Measurements from ENCODE around the gene PHF14.

Gene PHF14

GRCh38 chr7:11175887-11176286, 202.2 kb downstream of the PHF14 start:
- Histone ChIP-seq H3K4me3 (ENCODE audit: low read length) (no peak overlapping the region), H3K27me3 (replicated peaks; ENCODE audit: control insufficient read depth, insufficient read depth, low read length) (no peaks in the 10 kb centered on the region), H3K4me1 (ENCODE audit: control insufficient read depth, insufficient read depth, low read length) (peaks cover 4% of the 10 kb centered on the region), H3K36me3 (ENCODE audit: control insufficient read depth, insufficient read depth, low read length, severe bottlenecking) (no peaks in the 10 kb centered on the region), H3K9me3 (ENCODE audit: control insufficient read depth, low read length) (no peaks in the 10 kb centered on the region), H3K9ac (ENCODE audit: low read length) (no peak overlapping the region)
- no peak for DNase-seq (ENCODE audit: low read depth)

GRCh38 chr7:11176985-11177555, 203.4 kb downstream of the PHF14 start:
- H3K9me3 ChIP-seq (ENCODE audit: control insufficient read depth, low read length), result no peaks in the 10 kb centered on the region
- DNase-seq (ENCODE audit: low read depth), result no peak
- H3K4me1 ChIP-seq (ENCODE audit: control insufficient read depth, insufficient read depth, low read length), result no peaks in the 10 kb centered on the region
- no peaks in the 10 kb centered on the region for H3K27me3 ChIP-seq (replicated peaks; ENCODE audit: control insufficient read depth, insufficient read depth, low read length)
- H3K36me3 ChIP-seq (ENCODE audit: control insufficient read depth, insufficient read depth, low read length, severe bottlenecking), result no peaks in the 10 kb centered on the region
- H3K9ac ChIP-seq (ENCODE audit: low read length), result no peak overlapping the region
- H3K4me3 ChIP-seq (ENCODE audit: low read length), result no peak overlapping the region

GRCh38 chr7:11177793-11178192, 204.1 kb downstream of the PHF14 start:
- Histone ChIP-seq H3K36me3 (ENCODE audit: control insufficient read depth, insufficient read depth, low read length, severe bottlenecking) (no peaks in the 10 kb centered on the region), H3K27me3 (replicated peaks; ENCODE audit: control insufficient read depth, insufficient read depth, low read length) (no peaks in the 10 kb centered on the region), H3K4me3 (ENCODE audit: low read length) (no peak overlapping the region), H3K9me3 (ENCODE audit: control insufficient read depth, low read length) (no peaks in the 10 kb centered on the region), H3K9ac (ENCODE audit: low read length) (no peak overlapping the region), H3K4me1 (ENCODE audit: control insufficient read depth, insufficient read depth, low read length) (no peaks in the 10 kb centered on the region)
- peak; percentile 4 for DNase-seq (ENCODE audit: low read depth)

- no peak for DNase-seq (ENCODE audit: low read depth)
- H3K4me1 ChIP-seq (ENCODE audit: control insufficient read depth, insufficient read depth, low read length), result no peaks in the 10 kb centered on the region
- no peaks in the 10 kb centered on the region for H3K27me3 ChIP-seq (replicated peaks; ENCODE audit: control insufficient read depth, insufficient read depth, low read length)
- no peak overlapping the region for H3K9ac ChIP-seq (ENCODE audit: low read length)
- no peak overlapping the region for H3K4me3 ChIP-seq (ENCODE audit: low read length)
- H3K9me3 ChIP-seq (ENCODE audit: control insufficient read depth, low read length), result peaks cover 5% of the 10 kb centered on the region
- H3K36me3 ChIP-seq (ENCODE audit: control insufficient read depth, insufficient read depth, low read length, severe bottlenecking), result no peaks in the 10 kb centered on the region
Observed at GRCh38 chr7:11181590-11181989, 207.9 kb downstream of the PHF14 start.

DNA sequence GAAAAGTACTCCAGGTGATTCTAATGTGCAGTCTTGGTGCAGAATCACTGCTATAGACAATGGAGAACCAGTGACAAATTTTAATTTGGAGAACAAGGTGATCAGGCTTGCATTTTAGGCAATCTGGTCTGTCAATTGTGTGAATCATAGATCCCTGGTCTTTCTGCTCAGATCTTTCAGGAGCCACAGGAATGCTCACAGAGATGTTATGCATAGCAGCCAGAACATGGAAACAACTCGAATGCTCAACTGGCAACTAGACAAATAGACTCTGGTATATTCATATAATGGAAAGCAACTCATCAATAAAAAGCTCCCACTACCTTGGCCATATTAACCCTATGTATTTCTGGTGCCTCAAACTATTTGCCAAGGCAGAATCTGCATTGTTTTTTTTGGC, 209.1 kb downstream of the PHF14 start:
- H3K4me1 ChIP-seq (ENCODE audit: control insufficient read depth, insufficient read depth, low read length), result no peaks in the 10 kb centered on the region
- H3K27me3 ChIP-seq (replicated peaks; ENCODE audit: control insufficient read depth, insufficient read depth, low read length), result no peaks in the 10 kb centered on the region
- H3K4me3 ChIP-seq (ENCODE audit: low read length), result no peak overlapping the region
- no peaks in the 10 kb centered on the region for H3K36me3 ChIP-seq (ENCODE audit: control insufficient read depth, insufficient read depth, low read length, severe bottlenecking)
- peaks cover 5% of the 10 kb centered on the region for H3K9me3 ChIP-seq (ENCODE audit: control insufficient read depth, low read length)
- no peak overlapping the region for H3K9ac ChIP-seq (ENCODE audit: low read length)
- DNase-seq (ENCODE audit: low read depth), result peak; percentile 54

DNA sequence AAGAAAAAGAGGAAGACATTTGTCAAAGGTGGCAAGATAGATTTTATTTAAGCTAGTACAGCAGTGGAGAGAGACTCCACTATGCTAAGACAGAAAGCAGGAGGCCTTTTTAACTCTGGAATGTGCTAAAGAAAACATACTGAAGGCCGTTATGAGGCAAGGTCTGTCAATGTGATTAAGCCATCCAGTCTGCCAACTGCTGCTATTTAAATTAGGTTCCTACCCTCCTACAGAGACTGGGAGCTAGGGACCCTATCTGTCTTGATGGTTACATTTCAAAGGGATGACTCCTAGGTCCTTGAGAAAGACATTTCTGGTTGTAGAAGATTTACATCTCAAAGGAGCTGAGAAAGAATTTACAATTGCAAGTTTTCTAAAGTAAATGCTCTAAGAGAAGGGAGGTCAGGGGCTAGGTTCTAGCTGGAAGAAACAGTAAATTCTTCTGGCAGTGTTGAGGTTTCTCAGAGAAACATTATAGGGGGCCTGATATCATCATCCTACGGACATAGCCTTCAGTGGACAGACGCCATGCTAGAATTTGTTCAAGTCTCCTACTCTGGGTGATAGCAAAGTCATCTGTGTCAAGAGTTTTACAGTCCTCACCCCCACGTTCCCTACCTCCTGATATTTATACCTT, 211.6 kb downstream of the PHF14 start:
- no peaks in the 10 kb centered on the region for H3K4me1 ChIP-seq (ENCODE audit: control insufficient read depth, insufficient read depth, low read length)
- no peaks in the 10 kb centered on the region for H3K36me3 ChIP-seq (ENCODE audit: control insufficient read depth, insufficient read depth, low read length, severe bottlenecking)
- no peaks in the 10 kb centered on the region for H3K27me3 ChIP-seq (replicated peaks; ENCODE audit: control insufficient read depth, insufficient read depth, low read length)
- no peak for DNase-seq (ENCODE audit: low read depth)
- no peak overlapping the region for H3K4me3 ChIP-seq (ENCODE audit: low read length)
- H3K9ac ChIP-seq (ENCODE audit: low read length), result no peak overlapping the region
- H3K9me3 ChIP-seq (ENCODE audit: control insufficient read depth, low read length), result peaks cover 5% of the 10 kb centered on the region

DNA sequence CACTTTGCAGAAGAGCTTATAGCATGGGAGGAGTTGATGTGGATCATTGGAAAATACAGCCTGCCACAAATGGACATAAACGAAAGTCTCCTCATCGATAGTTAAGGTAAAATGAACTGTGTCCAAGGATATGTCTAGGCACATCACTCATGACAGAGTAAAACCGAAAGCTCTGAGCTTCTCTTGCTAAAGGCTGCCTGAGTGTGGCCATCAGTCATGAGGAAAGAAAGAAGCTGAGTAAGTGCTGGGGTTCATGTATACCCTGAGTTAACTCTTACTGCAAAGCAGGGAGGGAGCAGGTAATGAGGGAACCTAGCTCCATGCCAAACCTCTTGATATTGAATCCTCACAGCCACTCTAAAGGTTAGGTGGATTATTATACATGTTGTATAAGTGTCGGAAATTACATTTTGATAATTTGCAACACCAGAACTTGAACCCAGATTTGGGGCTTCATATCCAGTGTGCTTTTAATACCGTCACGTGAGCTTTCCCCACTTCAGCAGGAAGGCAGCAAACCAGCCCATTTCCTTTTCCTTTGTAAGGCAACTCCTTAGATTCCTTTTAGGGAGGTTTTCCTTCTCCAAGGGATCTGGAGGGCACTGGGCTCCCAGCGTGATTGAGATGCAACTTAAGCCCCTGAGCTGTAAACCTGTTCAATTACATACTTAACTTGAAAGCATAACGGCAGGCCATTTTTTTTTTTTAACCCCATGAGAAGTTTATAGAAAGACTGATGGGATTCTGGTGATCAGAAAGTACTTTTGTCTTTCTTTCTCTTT, 215.0 kb downstream of the PHF14 start:
- H3K27me3 ChIP-seq (replicated peaks; ENCODE audit: control insufficient read depth, insufficient read depth, low read length), result no peaks in the 10 kb centered on the region
- H3K4me1 ChIP-seq (ENCODE audit: control insufficient read depth, insufficient read depth, low read length), result peaks cover 23% of the 10 kb centered on the region
- H3K9me3 ChIP-seq (ENCODE audit: control insufficient read depth, low read length), result peaks cover 5% of the 10 kb centered on the region
- H3K4me3 ChIP-seq (ENCODE audit: low read length), result no peak overlapping the region
- no peaks in the 10 kb centered on the region for H3K36me3 ChIP-seq (ENCODE audit: control insufficient read depth, insufficient read depth, low read length, severe bottlenecking)
- H3K9ac ChIP-seq (ENCODE audit: low read length), result no peak overlapping the region
- no peak for DNase-seq (ENCODE audit: low read depth)

DNA sequence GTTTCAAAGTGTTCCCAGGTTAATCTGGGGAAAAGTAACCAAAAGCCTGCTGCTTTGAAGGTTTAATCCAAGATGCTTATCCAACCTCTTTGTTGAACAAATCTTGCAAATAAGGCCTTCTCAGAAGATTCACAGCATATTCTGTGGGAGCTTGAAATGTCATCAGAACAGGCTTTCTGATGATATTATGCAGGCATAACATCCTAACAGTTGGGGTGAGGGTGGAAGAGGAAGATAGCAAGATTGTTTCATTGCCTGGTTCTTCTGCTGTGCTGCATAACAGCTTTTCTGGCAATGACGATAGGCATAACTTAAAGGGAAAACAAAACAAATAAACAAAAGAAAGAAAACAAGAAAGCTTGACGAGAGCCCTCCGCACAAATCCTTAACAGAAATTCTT, 217.4 kb downstream of the PHF14 start:
- Histone ChIP-seq H3K9ac (ENCODE audit: low read length) (no peak overlapping the region), H3K9me3 (ENCODE audit: control insufficient read depth, low read length) (no peaks in the 10 kb centered on the region), H3K27me3 (replicated peaks; ENCODE audit: control insufficient read depth, insufficient read depth, low read length) (no peaks in the 10 kb centered on the region), H3K4me3 (ENCODE audit: low read length) (no peak overlapping the region), H3K36me3 (ENCODE audit: control insufficient read depth, insufficient read depth, low read length, severe bottlenecking) (no peaks in the 10 kb centered on the region), H3K4me1 (ENCODE audit: control insufficient read depth, insufficient read depth, low read length) (peaks cover 46% of the 10 kb centered on the region)
- DNase-seq (ENCODE audit: low read depth), result no peak

- Histone ChIP-seq H3K9me3 (ENCODE audit: control insufficient read depth, low read length) (no peaks in the 10 kb centered on the region), H3K36me3 (ENCODE audit: control insufficient read depth, insufficient read depth, low read length, severe bottlenecking) (no peaks in the 10 kb centered on the region), H3K9ac (ENCODE audit: low read length) (peak overlapping the region; percentile 87), H3K4me1 (ENCODE audit: control insufficient read depth, insufficient read depth, low read length) (peaks cover 51% of the 10 kb centered on the region), H3K27me3 (replicated peaks; ENCODE audit: control insufficient read depth, insufficient read depth, low read length) (no peaks in the 10 kb centered on the region), H3K4me3 (ENCODE audit: low read length) (peak overlapping the region; percentile 83)
- no peak for DNase-seq (ENCODE audit: low read depth)
Observed at GRCh38 chr7:11191574-11192220, 218.0 kb downstream of the PHF14 start.

DNA sequence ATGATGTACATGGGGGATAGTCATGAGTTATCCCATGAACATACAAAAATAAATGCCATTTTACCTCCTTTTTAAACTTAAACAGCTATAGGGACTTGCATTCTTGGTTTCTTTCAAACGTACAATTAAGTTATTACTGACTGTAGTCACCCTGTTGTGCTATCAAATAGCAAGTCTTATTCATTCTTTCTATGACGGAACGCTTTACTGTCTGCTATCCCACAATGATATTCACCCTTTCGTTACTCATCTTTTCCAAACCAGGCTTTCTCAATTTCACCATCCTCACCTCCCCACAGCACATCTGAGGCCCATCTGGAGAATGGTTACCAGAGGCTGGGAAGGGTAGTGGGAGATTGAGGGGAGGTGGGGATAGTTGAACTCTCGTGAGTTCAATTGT, 218.8 kb downstream of the PHF14 start:
- peak overlapping the region; percentile 87 for H3K9ac ChIP-seq (ENCODE audit: low read length)
- DNase-seq (ENCODE audit: low read depth), result peak; percentile 76
- no peaks in the 10 kb centered on the region for H3K36me3 ChIP-seq (ENCODE audit: control insufficient read depth, insufficient read depth, low read length, severe bottlenecking)
- peaks cover 58% of the 10 kb centered on the region for H3K4me1 ChIP-seq (ENCODE audit: control insufficient read depth, insufficient read depth, low read length)
- H3K9me3 ChIP-seq (ENCODE audit: control insufficient read depth, low read length), result no peaks in the 10 kb centered on the region
- peak overlapping the region; percentile 83 for H3K4me3 ChIP-seq (ENCODE audit: low read length)
- no peaks in the 10 kb centered on the region for H3K27me3 ChIP-seq (replicated peaks; ENCODE audit: control insufficient read depth, insufficient read depth, low read length)

DNA sequence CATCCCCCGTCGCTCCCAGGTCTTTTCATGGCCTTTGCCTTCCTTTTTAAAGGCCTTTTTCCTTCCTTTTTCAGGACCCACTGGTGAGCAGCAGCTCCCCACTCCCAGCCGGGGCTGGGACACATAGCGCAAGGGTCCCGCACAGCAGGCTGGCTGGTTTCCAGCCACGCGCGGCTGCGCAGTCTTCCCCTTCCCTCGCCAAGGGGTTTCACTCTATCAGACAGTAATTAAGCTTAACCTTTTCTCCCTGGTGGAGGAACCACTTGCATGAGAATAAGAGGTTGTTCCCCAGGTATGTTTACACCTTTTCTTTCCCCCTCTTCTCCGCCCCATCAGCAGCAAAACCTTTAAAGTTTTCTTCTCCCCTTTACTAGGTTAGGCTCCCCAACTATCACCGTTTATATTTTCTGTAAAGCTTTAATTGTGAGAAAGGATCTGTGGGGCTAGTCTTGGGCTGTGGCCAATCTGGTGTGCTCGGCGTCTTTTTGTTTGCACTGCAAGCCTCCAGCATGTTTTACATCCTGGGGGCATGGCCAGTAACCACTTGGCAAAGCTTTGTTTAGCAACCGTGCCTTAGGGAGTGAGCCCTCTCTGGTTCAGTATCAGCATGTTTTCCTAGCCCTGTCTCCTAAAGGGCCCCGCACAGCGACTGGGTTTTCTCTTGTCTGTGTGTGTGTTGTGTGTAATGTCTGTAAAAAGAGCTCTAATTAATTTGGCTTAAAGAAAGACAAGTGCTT, 219.6 kb downstream of the PHF14 start:
- peak; percentile 48 for DNase-seq (ENCODE audit: low read depth)
- H3K4me3 ChIP-seq (ENCODE audit: low read length), result peak overlapping the region; percentile 83
- H3K27me3 ChIP-seq (replicated peaks; ENCODE audit: control insufficient read depth, insufficient read depth, low read length), result no peaks in the 10 kb centered on the region

More for the DNA sequence above, 219.6 kb downstream of the PHF14 start:
- Histone ChIP-seq H3K4me1 (ENCODE audit: control insufficient read depth, insufficient read depth, low read length) (peaks cover 58% of the 10 kb centered on the region), H3K9ac (ENCODE audit: low read length) (peak overlapping the region; percentile 87), H3K36me3 (ENCODE audit: control insufficient read depth, insufficient read depth, low read length, severe bottlenecking) (no peaks in the 10 kb centered on the region), H3K9me3 (ENCODE audit: control insufficient read depth, low read length) (no peaks in the 10 kb centered on the region)

Measured in adipocyte (in vitro differentiated cells).